HG02884 (cell line): ENCODE data around the gene DGKH.
"Not testable (repeated sequence)": the region's sequence is repeated elsewhere in the genome, so short reads cannot be mapped to it uniquely, and the experiment has no call there.

Experiments used
- ATAC-seq: cut with Tn5 transposase; IDR thresholded peaks from one replicate; pipeline ENCODE4 v1.9.1; 2021; ENCODE audit warnings: mild to moderate bottlenecking, moderate library complexity; ENCODE audit not compliant: unreplicated experiment

DGKH gene

GRCh38 chr13:42163338-42163737, 114.9 kb downstream of the DGKH start:
- not testable (repeated sequence) for ATAC-seq

GRCh38 chr13:42163910-42164309, 115.5 kb downstream of the DGKH start:
- ATAC-seq = not testable (repeated sequence)

- no peak for ATAC-seq
These were observed 116.2 kb downstream of the DGKH start for GRCh38 chr13:42164557-42165125.

GRCh38 chr13:42168496-42168895, 120.0 kb downstream of the DGKH start:
- no peak for ATAC-seq

- ATAC-seq = no peak
These were observed 121.6 kb downstream of the DGKH start for GRCh38 chr13:42170029-42170428.

GRCh38 chr13:42173789-42174343, 125.4 kb downstream of the DGKH start:
- no peak for ATAC-seq

GRCh38 chr13:42174344-42175162, 126.1 kb downstream of the DGKH start:
- no peak for ATAC-seq

- no peak for ATAC-seq
These were observed 127.8 kb downstream of the DGKH start for GRCh38 chr13:42176294-42176693.

- ATAC-seq = no peak
These were observed 128.7 kb downstream of the DGKH start for GRCh38 chr13:42177189-42177588.

GRCh38 chr13:42181381-42181953, 133.0 kb downstream of the DGKH start:
- no peak for ATAC-seq

GRCh38 chr13:42189061-42189460, 140.6 kb downstream of the DGKH start:
- ATAC-seq = no peak

GRCh38 chr13:42190529-42190928, 142.1 kb downstream of the DGKH start:
- no peak for ATAC-seq

GRCh38 chr13:42211704-42212464, 163.4 kb downstream of the DGKH start:
- no peak for ATAC-seq

GRCh38 chr13:42214446-42214845, 166.0 kb downstream of the DGKH start:
- ATAC-seq = no peak

GRCh38 chr13:42215578-42216421, 167.4 kb downstream of the DGKH start:
- ATAC-seq = no peak

- no peak for ATAC-seq
These were observed 167.9 kb downstream of the DGKH start for GRCh38 chr13:42216422-42216735.

GRCh38 chr13:42218576-42218975, 170.1 kb downstream of the DGKH start:
- no peak for ATAC-seq

- ATAC-seq = no peak
These were observed 170.6 kb downstream of the DGKH start for GRCh38 chr13:42219051-42219450.

GRCh38 chr13:42219876-42220275, 171.4 kb downstream of the DGKH start:
- no peak for ATAC-seq

- no peak for ATAC-seq
These were observed 172.8 kb downstream of the DGKH start for GRCh38 chr13:42221121-42221765.
